Ovary (tissue), 3 donors: ENCODE data around the gene TCL1B.

Source experiments
- CTCF ChIP-seq, 3 donors: fragments of 450-650 bp in 2 of 3; fragments of 200-600 bp in 1 of 3; IDR thresholded peaks; one replicate each; pipeline versions ENCODE4 v1.5.1 to v1.8.0; 2016 to 2022; ENCODE audit warnings: antibody characterized with exemption in 3 of 3, mild to moderate bottlenecking in 1 of 3
- EP300 ChIP-seq: sonication (generic); formaldehyde crosslinking; IDR thresholded peaks from one replicate; pipeline ENCODE4 v1.6.1; 2017; ENCODE audit warnings: antibody characterized with exemption
- POLR2A ChIP-seq: fragments of 450-650 bp; IDR thresholded peaks from one replicate; pipeline ENCODE4 v1.6.1; 2017; ENCODE audit warnings: antibody characterized with exemption, mild to moderate bottlenecking, moderate library complexity
- donor health status: DM: no; HTN: no; CAD: no.

- no peak for TF ChIP-seq CTCF (IDR thresholded peaks at IDR 0.05)
- TF ChIP-seq POLR2A: no peak
- no peak for TF ChIP-seq EP300
Observed at GRCh38 chr14:95695051-95695450, 8.8 kb downstream of the TCL1B start.
